ENCODE data around the gene PKHD1. TPM values are rescaled to one million over a fixed set of nuclear protein-coding genes. Genes with fewer than 3 reads are reported as not detected.
A peak's percentile ranks its signal among the peaks of the same experiment; 100 is the strongest.

The PKHD1 gene
- total RNA-seq, 6 experiments from 2014 or later, result 1.2 to 3.0 (median 2.3) TPM

DNA sequence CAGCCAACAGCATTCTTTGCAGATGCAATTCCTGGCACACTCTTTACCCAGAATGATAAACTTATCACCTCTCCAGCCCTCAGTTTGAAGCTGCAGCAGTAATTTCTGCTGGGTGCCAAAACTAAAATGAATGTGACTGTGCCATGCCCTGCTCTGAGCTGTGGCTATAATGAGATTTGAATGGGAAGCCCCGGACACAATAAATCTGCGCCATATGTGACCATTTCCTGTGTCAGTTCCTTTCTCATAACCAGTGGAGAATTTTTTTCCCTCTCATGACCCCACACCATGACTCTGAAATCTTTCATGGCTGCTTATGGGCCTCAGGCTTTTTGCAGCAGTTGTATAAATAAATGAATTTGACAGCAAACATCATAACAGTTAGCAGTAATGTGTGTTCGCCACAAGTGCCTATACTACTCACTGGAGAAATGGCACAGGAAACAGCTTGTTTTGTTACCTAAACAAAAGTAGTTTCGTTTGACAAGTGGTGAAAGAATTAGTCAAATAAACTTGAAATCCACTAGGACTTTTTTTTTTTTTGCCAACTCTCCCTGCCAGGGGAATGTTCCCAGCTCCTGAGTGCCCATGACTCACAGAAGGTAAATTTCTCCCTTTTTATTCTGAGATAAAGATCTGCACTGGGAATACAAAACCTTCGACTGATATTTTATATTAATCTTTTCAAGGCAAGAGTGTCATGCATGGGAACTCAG is 408.4 kb downstream of the PKHD1 start:
- no peak overlapping the region for H3K4me3 ChIP-seq
- H3K27me3 ChIP-seq, result no peaks in the 10 kb centered on the region
- intact Hi-C loops (cut with DNase I), result no loop called here
- H3K4me1 ChIP-seq, result peaks cover 0 to 21% (median 0%) of the 10 kb centered on the region in 4 donors
- no peaks in the 10 kb centered on the region for H3K9me3 ChIP-seq
- H3K36me3 ChIP-seq, result no peaks in the 10 kb centered on the region
- TF ChIP-seq, protein P1, sequence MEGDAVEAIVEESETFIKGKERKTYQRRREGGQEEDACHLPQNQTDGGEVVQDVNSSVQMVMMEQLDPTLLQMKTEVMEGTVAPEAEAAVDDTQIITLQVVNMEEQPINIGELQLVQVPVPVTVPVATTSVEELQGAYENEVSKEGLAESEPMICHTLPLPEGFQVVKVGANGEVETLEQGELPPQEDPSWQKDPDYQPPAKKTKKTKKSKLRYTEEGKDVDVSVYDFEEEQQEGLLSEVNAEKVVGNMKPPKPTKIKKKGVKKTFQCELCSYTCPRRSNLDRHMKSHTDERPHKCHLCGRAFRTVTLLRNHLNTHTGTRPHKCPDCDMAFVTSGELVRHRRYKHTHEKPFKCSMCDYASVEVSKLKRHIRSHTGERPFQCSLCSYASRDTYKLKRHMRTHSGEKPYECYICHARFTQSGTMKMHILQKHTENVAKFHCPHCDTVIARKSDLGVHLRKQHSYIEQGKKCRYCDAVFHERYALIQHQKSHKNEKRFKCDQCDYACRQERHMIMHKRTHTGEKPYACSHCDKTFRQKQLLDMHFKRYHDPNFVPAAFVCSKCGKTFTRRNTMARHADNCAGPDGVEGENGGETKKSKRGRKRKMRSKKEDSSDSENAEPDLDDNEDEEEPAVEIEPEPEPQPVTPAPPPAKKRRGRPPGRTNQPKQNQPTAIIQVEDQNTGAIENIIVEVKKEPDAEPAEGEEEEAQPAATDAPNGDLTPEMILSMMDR (IDR thresholded peaks at IDR 0.05), result peak in 1 of 4 donors; percentile 6
- TF ChIP-seq POLR2A (IDR thresholded peaks at IDR 0.05), result no peak
- H3K27ac ChIP-seq, result peak overlapping the region; percentile 23 to 79 (median 62)
- 26% methylated on average over 5 of the region's 5 CpGs for WGBS (ENCODE audit: insufficient coverage, low coverage, low lambda C conversion rate, missing lambda C conversion rate)
- peak; percentile 78 to 87 (median 84) for ATAC-seq
- peak in 1 of 3 donors; percentile 46 for DNase-seq

DNA sequence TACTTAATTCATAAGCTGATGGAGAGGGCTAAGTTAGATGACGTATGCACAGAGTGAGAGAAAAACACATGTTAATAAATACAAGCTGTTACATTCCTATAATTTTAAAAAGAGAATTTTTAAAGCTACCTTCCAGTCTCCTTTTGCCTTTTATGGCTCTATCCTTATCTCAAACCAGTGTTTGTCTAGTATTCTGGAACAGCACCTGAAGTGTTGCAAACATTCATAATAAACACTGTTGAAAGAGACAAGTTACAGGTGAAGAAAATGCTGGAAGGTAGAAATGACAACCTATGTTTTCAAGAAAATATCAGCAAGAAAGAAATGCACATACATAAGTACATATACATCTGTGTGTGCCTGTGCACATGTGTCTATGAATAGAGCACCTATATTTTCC is 409.1 kb downstream of the PKHD1 start:
- intact Hi-C loops (cut with DNase I), result no loop called here
- H3K27ac ChIP-seq, result peak overlapping the region in 2 of 3 donors; percentile 62 to 79
- 83% methylated on average over 1 of the region's 1 CpG for WGBS (ENCODE audit: insufficient coverage, low coverage, low lambda C conversion rate, missing lambda C conversion rate)

DNA sequence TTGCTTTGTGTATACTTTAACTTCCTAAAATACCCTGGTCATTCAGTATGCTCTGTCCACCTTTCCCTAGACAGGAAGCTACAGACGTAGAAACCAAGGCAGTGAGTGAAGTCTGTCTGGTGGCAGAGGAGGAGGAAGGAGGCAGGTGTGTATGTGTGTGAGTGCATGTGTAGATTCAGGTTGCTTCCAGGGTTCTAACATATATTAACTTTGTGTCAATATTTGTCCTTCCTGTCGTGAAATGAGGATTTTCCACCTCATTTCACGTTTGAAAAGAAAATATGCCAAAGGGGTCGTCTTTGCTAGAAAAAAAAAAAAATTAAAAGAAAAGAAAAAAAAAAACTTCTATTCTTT is 411.5 kb downstream of the PKHD1 start:
- H3K27ac ChIP-seq, result no peak overlapping the region
- no peaks in the 10 kb centered on the region for H3K27me3 ChIP-seq
- H3K36me3 ChIP-seq, result no peaks in the 10 kb centered on the region
- DNase-seq, result no peak
- H3K9me3 ChIP-seq, result no peaks in the 10 kb centered on the region
- H3K4me1 ChIP-seq, result peaks cover 0 to 21% (median 0%) of the 10 kb centered on the region in 4 donors
- peak in 1 of 4 donors; percentile 7 for ATAC-seq
- intact Hi-C loops (cut with DNase I), result no loop called here
- TF ChIP-seq, protein P1 (IDR thresholded peaks at IDR 0.05), result no peak
- no peak for TF ChIP-seq POLR2A (IDR thresholded peaks at IDR 0.05)
- WGBS (ENCODE audit: insufficient coverage, low coverage, low lambda C conversion rate, missing lambda C conversion rate), result 38% methylated on average over 4 of the region's 4 CpGs
- no peak overlapping the region for H3K4me3 ChIP-seq

More for the DNA sequence above, 409.1 kb downstream of the PKHD1 start:
- H3K4me1 ChIP-seq, result peaks cover 0 to 21% (median 0%) of the 10 kb centered on the region in 4 donors
- H3K36me3 ChIP-seq, result no peaks in the 10 kb centered on the region
- TF ChIP-seq, protein P1 (IDR thresholded peaks at IDR 0.05), result no peak
- no peak for TF ChIP-seq POLR2A (IDR thresholded peaks at IDR 0.05)
- ATAC-seq (peak in 2 of 4 donors; percentile 38 to 64), DNase-seq (no peak)
- no peak overlapping the region for H3K4me3 ChIP-seq
- no peaks in the 10 kb centered on the region for H3K9me3 ChIP-seq
- H3K27me3 ChIP-seq, result no peaks in the 10 kb centered on the region

DNA sequence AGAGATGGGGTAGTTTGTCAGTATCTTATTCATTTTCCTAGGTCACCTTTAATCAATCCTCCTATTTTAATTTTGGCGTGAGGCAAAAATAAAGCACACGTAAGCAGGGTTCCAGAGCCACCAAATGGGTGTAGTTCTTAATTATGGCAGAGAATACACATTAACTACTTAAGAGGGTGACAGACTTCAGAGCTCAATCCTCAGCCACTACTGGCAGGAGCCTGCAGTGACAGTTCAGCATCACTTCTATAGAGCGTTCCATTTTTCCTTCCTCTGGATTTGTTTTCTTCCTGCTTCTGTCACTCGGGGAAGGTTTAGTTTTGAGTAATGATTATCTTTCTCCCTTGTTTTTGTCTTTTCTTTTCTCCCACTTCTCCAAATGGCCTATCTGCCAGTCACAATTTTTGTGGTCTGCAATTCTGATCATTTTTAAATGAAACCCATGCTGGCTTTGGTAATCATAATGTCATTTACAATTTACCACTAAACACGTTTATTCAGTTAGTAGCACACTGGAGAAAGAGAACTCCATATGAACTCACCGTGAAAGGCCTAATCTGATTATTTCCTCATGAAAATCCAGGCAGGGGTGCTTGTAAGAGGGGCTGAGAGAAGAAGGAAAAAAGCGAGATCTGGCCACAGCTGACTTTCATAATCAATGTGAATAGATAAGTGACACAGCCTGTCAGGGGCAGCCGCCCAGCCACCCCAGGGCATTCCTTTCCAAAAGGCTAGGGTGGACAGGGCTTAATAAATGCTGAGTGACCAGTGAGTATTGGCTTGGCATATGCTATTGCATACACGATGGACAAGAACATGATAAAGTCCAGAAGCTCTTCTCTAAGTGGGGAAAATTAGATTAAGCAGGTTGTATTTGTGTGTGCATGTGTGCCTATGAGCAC is 412.1 kb downstream of the PKHD1 start:
- ATAC-seq (peak in 1 of 4 donors; percentile 23), DNase-seq (no peak)
- Histone ChIP-seq H3K9me3 (no peaks in the 10 kb centered on the region), H3K36me3 (no peaks in the 10 kb centered on the region), H3K4me3 (no peak overlapping the region), H3K27me3 (no peaks in the 10 kb centered on the region), H3K4me1 (peaks cover 0 to 21% (median 0%) of the 10 kb centered on the region in 4 donors), H3K27ac (no peak overlapping the region)
- TF ChIP-seq, protein P1 (IDR thresholded peaks at IDR 0.05), result no peak
- TF ChIP-seq POLR2A (IDR thresholded peaks at IDR 0.05), result no peak
- intact Hi-C loops (cut with DNase I), result no loop called here
- WGBS (ENCODE audit: insufficient coverage, low coverage, low lambda C conversion rate, missing lambda C conversion rate), result 63% methylated on average over 9 of the region's 9 CpGs
